ENCODE data around the gene BEST4. TPM values are rescaled to one million over a fixed set of nuclear protein-coding genes. Genes with fewer than 3 reads are reported as not detected.
A peak's percentile ranks its signal among the peaks of the same experiment; 100 is the strongest.

BEST4 gene
- total and polyA plus RNA-seq, 2 of the 13 experiments (the other 11 are each of a cell fraction or from before 2014, with no cell fraction given), result 0.77 to 1.4 TPM

DNA sequence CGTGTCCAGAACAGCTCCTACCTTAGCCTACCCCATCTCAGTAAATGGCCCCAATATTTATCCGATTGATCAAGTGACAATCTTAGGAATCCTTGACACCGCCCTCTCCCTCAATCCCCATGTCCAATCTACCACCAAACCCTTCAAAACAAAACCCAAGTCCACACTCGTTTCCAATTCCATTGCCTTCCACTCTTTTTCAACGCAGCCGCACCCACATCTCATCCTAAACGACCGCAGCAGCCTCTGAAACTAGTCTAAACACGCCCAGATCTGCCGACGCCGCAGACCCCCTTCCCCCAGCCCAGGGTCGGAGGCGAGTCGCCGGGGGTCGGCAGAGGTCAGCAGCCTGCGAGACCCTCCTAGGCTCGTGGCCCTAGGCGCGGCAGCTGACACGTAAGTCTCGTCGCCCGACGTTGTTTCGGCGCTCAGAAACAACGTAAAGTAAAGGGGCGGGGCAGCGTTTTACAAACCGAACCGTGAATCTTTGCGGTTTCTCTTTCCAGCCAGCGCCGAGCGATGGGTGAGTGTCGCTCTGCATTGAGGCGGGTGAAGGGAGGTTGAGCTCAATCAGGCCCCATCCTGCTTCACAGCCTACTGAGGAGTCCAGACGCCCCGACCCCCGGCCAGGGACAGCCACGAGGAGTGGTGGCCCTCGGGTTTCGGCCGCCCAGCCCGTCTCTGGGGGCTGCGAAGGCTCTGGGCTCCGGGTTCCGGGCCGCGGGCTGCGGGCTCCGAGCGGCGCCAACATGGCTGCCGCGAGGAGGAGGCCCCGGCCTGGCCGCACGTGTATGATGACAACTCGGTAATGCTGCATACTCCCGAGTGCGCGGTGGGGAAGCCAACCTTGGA lies 12.7 kb downstream of the BEST4 start, which contains the start of gene RPS8 (continued):
- TF ChIP-seq, protein P1, sequence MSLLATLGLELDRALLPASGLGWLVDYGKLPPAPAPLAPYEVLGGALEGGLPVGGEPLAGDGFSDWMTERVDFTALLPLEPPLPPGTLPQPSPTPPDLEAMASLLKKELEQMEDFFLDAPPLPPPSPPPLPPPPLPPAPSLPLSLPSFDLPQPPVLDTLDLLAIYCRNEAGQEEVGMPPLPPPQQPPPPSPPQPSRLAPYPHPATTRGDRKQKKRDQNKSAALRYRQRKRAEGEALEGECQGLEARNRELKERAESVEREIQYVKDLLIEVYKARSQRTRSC (CRISPR knock-in tag; IDR thresholded peaks at IDR 0.05; ENCODE audit: low read depth), result no peak; the same call in 1 of the 2 replicates
- TF ChIP-seq ZNF597 (CRISPR knock-in tag; IDR thresholded peaks at IDR 0.05) (no peak), ZNF674 (CRISPR knock-in tag; IDR thresholded peaks at IDR 0.05; ENCODE audit: low read depth) (no peak), ZNF691 (CRISPR knock-in tag; IDR thresholded peaks at IDR 0.05; ENCODE audit: borderline replicate concordance, low read depth) (no peak; the same call in 1 of the 2 replicates), ARID5B (CRISPR knock-in tag; IDR thresholded peaks at IDR 0.05) (peak; percentile 57), ZNF629 (CRISPR knock-in tag; conservative IDR thresholded peaks at IDR 0.05) (no peak; the same call in 1 of the 2 replicates), PRDM10 (CRISPR knock-in tag; IDR thresholded peaks at IDR 0.05; ENCODE audit: low read depth) (0 out of 2 replicates have a peak, but pooled peaks have one; percentile 38), NPAS2 (CRISPR knock-in tag; IDR thresholded peaks at IDR 0.05; ENCODE audit: borderline replicate concordance) (no peak), FOSL1 (CRISPR knock-in tag; IDR thresholded peaks at IDR 0.05; ENCODE audit: borderline replicate concordance) (no peak), ETS1 (CRISPR knock-in tag; IDR thresholded peaks at IDR 0.05) (peak; percentile 86)
- TF ChIP-seq, protein P2, sequence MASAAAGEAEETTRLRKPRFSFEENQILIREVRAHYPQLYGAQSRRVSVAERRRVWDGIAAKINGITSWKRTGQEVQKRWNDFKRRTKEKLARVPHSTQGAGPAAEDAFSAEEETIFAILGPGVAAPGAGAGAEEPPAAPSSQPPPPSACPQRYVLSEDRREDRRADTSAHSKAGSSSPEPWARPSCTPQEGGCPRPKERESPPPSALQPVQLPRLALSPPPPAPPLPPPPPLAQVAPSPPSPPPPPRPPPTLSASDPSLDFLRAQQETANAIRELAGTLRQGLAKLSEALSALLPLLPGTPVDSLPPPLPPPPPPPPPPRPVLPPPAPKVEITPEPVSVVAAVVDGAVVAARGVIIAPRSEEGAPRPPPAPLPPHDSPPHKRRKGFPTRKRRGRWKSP (CRISPR knock-in tag; IDR thresholded peaks at IDR 0.05), result no peak

All from HepG2 (cell line).